ENCODE measurements around the gene CAPN12. TPM values are rescaled to one million over a fixed set of nuclear protein-coding genes. Genes with fewer than 3 reads are reported as not detected.

CAPN12 gene
- total RNA-seq, 2 experiments from 2014 or later: 1.6 to 2.0 TPM

DNA sequence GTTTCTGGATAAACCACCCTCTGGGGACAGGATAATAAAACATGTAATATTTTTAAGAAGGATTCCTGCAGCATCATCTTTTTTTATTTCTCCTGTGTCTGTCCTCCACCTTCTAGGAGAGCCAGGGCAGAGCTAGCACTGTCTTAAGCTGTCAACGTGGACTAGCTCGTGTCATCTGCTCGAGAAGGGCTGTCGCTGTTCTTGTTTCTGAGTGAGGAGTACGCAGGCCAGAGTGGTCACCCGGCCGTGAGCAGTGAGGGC lies 13.9 kb downstream of the CAPN12 start:
- Histone ChIP-seq H3K27ac (ENCODE audit: low read depth in 1 of 2, low read length in 2 of 2) (no peak overlapping the region), H3K9me3 (ENCODE audit: control insufficient read depth in 1 of 2, insufficient read depth in 1 of 2, low read length in 2 of 2) (no peaks in the 10 kb centered on the region), H3K4me1 (ENCODE audit: insufficient read depth, low read length) (peaks cover 45% of the 10 kb centered on the region), H3K27me3 (ENCODE audit: control insufficient read depth in 1 of 2, insufficient read depth in 2 of 2, low read length in 2 of 2) (no peaks in the 10 kb centered on the region), H3K36me3 (ENCODE audit: insufficient read depth, low read length) (peaks cover 35% of the 10 kb centered on the region), H3K4me3 (ENCODE audit: low read length) (no peak overlapping the region)
- Mint-ChIP-seq H3K4me3 (no peak overlapping the region), H3K36me3 (ENCODE audit: low read depth) (peaks cover 21% of the 10 kb centered on the region), H3K27ac (no peak overlapping the region), H3K9me3 (no peaks in the 10 kb centered on the region), H3K27me3 (no peaks in the 10 kb centered on the region), H3K4me1 (ENCODE audit: low read depth) (peaks cover 21% of the 10 kb centered on the region)
- intact Hi-C loops (cut with DNase I, micrococcal nuclease): loop anchor here (5.0 to 10.0 kb wide), 6 partner anchors 83 to 338 kb away; partner anchors contain the start of genes ACTN4 (in 1 of the 2), HNRNPL (in 1 of the 2) and RINL (in 1 of the 2)
- ChIA-PET CTCF (no interaction called here), POLR2A (interaction anchor here (0.9 kb wide), 1 partner anchor 119 kb away, joined by 3 read pairs; no protein-coding TSS in a partner anchor)
- DNase-seq (no peak), ATAC-seq (ENCODE audit: poor library complexity) (no peak)
- TF ChIP-seq, protein P1, sequence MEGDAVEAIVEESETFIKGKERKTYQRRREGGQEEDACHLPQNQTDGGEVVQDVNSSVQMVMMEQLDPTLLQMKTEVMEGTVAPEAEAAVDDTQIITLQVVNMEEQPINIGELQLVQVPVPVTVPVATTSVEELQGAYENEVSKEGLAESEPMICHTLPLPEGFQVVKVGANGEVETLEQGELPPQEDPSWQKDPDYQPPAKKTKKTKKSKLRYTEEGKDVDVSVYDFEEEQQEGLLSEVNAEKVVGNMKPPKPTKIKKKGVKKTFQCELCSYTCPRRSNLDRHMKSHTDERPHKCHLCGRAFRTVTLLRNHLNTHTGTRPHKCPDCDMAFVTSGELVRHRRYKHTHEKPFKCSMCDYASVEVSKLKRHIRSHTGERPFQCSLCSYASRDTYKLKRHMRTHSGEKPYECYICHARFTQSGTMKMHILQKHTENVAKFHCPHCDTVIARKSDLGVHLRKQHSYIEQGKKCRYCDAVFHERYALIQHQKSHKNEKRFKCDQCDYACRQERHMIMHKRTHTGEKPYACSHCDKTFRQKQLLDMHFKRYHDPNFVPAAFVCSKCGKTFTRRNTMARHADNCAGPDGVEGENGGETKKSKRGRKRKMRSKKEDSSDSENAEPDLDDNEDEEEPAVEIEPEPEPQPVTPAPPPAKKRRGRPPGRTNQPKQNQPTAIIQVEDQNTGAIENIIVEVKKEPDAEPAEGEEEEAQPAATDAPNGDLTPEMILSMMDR (IDR thresholded peaks at IDR 0.05): no peak

DNA sequence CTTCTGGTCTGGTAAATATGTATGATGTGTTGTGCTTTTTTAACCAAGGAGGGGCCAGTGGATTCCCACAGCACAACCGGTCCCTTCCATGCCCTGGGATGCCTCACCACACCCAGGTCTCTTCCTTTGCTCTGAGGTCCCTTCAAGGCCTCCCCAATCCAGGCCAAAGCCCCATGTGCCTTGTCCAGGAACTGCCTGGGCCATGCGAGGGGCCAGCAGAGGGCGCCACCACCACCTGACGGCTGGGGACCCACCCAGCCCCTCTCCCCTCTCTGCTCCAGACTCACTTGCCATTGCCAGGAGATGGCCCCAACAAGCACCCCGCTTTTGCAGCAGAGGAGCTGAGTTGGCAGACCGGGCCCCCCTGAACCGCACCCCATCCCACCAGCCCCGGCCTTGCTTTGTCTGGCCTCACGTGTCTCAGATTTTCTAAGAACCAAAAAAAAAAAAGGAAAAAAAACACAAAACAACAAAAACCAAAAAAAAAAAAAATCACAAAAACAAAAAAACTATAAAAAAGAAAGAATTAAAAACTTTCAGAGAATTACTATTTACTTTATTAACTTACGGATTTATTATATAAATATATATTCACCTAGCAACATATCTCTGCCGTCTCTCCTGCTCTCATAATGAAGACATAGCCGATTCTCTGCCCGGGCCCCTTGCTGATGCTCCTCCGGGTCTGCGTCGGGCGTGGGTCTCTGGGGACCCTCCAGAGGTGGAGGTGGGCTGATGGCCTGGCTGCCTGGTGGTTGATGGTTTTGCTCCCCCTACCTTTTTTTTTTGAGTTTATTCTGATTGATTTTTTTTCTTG lies 14.4 kb downstream of the CAPN12 start:
- no peaks in the 10 kb centered on the region for H3K27me3 Mint-ChIP-seq
- intact Hi-C loops (cut with DNase I, micrococcal nuclease): loop anchor here (1.0 to 10.0 kb wide), 8 partner anchors 83 to 338 kb away; partner anchors contain the start of genes MRPS12 (in 2 of the 2), SARS2 (in 2 of the 2), ACTN4 (in 1 of the 2) and HNRNPL (in 1 of the 2)
- no peaks in the 10 kb centered on the region for H3K27me3 ChIP-seq (ENCODE audit: control insufficient read depth in 1 of 2, insufficient read depth in 2 of 2, low read length in 2 of 2)
- ChIA-PET CTCF (no interaction called here), POLR2A (interaction anchor here (0.9 kb wide), 1 partner anchor 119 kb away, joined by 3 read pairs; no protein-coding TSS in a partner anchor)
- H3K4me1 ChIP-seq (ENCODE audit: insufficient read depth, low read length): peaks cover 40% of the 10 kb centered on the region
- no peak overlapping the region for H3K4me3 ChIP-seq (ENCODE audit: low read length)
- H3K4me1 Mint-ChIP-seq (ENCODE audit: low read depth): peaks cover 15% of the 10 kb centered on the region
- TF ChIP-seq, protein P1 (IDR thresholded peaks at IDR 0.05): peak; percentile 88
- peak overlapping the region; percentile 30 for H3K4me3 Mint-ChIP-seq
- H3K36me3 Mint-ChIP-seq (ENCODE audit: low read depth): peaks cover 24% of the 10 kb centered on the region
- peak overlapping the region; percentile 36 for H3K27ac Mint-ChIP-seq
- peak; percentile 67 to 86 (median 72) for DNase-seq
- peak; percentile 75 for ATAC-seq (ENCODE audit: poor library complexity)
- no peaks in the 10 kb centered on the region for H3K9me3 ChIP-seq (ENCODE audit: control insufficient read depth in 1 of 2, insufficient read depth in 1 of 2, low read length in 2 of 2)
- H3K9me3 Mint-ChIP-seq: no peaks in the 10 kb centered on the region
- no peak overlapping the region for H3K27ac ChIP-seq (ENCODE audit: low read depth in 1 of 2, low read length in 2 of 2)
- peaks cover 40% of the 10 kb centered on the region for H3K36me3 ChIP-seq (ENCODE audit: insufficient read depth, low read length)

DNA sequence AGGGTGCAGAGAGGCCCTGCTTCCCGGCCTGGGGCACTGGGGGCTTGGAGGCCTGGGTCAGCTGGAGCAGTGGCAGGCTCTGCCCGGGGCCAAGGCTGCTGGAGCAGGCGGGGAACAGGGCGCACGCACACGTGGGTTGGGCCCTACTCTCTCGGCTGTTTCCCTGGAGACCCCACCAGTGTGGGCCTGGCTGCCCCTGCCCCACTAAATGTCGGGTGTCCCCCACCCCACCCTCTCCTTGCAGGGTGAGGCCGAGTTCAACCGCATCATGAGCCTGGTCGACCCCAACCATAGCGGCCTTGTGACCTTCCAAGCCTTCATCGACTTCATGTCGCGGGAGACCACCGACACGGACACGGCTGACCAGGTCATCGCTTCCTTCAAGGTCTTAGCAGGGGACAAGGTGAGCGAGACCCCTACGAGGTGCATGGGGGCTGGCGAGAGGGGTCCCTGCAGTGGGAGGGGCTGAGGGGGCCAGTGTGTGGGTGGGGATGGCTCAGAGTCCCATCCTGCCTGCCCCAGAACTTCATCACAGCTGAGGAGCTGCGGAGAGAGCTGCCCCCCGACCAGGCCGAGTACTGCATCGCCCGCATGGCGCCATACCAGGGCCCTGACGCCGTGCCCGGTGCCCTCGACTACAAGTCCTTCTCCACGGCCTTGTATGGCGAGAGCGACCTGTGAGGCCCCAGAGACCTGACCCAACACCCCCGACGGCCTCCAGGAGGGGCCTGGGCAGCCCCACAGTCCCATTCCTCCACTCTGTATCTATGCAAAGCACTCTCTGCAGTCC lies 15.3 kb downstream of the CAPN12 start:
- H3K27me3 Mint-ChIP-seq: no peaks in the 10 kb centered on the region
- Histone ChIP-seq H3K4me3 (ENCODE audit: low read length) (no peak overlapping the region), H3K4me1 (ENCODE audit: insufficient read depth, low read length) (peaks cover 30% of the 10 kb centered on the region), H3K9me3 (ENCODE audit: control insufficient read depth in 1 of 2, insufficient read depth in 1 of 2, low read length in 2 of 2) (no peaks in the 10 kb centered on the region), H3K27me3 (ENCODE audit: control insufficient read depth in 1 of 2, insufficient read depth in 2 of 2, low read length in 2 of 2) (no peaks in the 10 kb centered on the region), H3K27ac (ENCODE audit: low read depth in 1 of 2, low read length in 2 of 2) (no peak overlapping the region), H3K36me3 (ENCODE audit: insufficient read depth, low read length) (peaks cover 49% of the 10 kb centered on the region)
- intact Hi-C loops (cut with DNase I, micrococcal nuclease): loop anchor here (1.0 to 2.0 kb wide), 2 partner anchors 201 to 202 kb away; partner anchors contain the start of genes MRPS12 (in 2 of the 2) and SARS2 (in 2 of the 2)
- POLR2A ChIA-PET: no interaction called here
- H3K36me3 Mint-ChIP-seq (ENCODE audit: low read depth): peaks cover 26% of the 10 kb centered on the region
- H3K27ac Mint-ChIP-seq: no peak overlapping the region
- ATAC-seq (ENCODE audit: poor library complexity) (no peak), DNase-seq (no peak)
- H3K4me3 Mint-ChIP-seq: no peak overlapping the region
- peaks cover 6% of the 10 kb centered on the region for H3K4me1 Mint-ChIP-seq (ENCODE audit: low read depth)
- TF ChIP-seq, protein P1 (IDR thresholded peaks at IDR 0.05): no peak
- CTCF ChIA-PET: interaction anchor here (0.7 kb wide), 1 partner anchor 159 kb away, joined by 3 read pairs; no protein-coding TSS in a partner anchor
- H3K9me3 Mint-ChIP-seq: no peaks in the 10 kb centered on the region
